Measurements from ENCODE around the gene TGFB2.
"Not testable (repeated sequence)": the region's sequence is repeated elsewhere in the genome, so short reads cannot be mapped to it uniquely, and the experiment has no call there.

The TGFB2 gene

GRCh38 chr1:218312509-218312908 lies 32.6 kb upstream of the TGFB2 start:
- peaks cover 6% of the 10 kb centered on the region for H3K36me3 ChIP-seq (ENCODE audit: control insufficient read depth, insufficient read depth, low read length)
- no peak overlapping the region for H3K4me3 ChIP-seq (ENCODE audit: low read depth, low read length)
- H3K27me3 ChIP-seq (ENCODE audit: control insufficient read depth, insufficient read depth, low read length): no peaks in the 10 kb centered on the region
- H3K9ac ChIP-seq (ENCODE audit: low read depth, low read length): no peak overlapping the region
- H3K9me3 ChIP-seq (ENCODE audit: control insufficient read depth, insufficient read depth, low read length): no peaks in the 10 kb centered on the region
- H3K4me1 ChIP-seq (ENCODE audit: control insufficient read depth, insufficient read depth, low read length): peaks cover 9% of the 10 kb centered on the region

DNA sequence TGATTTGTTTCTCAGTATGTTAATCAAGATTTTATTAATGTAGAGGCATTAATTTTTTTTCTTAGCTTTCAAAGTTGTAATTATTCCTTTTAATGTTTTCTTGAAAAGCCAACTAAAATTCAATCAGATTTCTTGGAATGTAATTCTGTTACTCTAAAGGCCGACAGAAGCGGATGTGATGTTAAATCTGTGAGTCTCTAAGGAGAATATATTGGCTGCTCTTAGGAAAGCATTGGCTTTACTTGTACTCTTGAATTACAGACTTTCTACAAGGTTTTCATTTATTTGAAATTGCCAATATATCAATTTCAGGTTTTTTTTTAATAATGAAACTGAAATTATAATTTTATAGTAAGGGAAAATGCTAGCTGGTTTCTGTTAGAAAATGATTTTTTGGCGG lies 30.8 kb upstream of the TGFB2 start:
- H3K4me1 ChIP-seq (ENCODE audit: control insufficient read depth, insufficient read depth, low read length): peaks cover 9% of the 10 kb centered on the region
- H3K27me3 ChIP-seq (ENCODE audit: control insufficient read depth, insufficient read depth, low read length): no peaks in the 10 kb centered on the region
- H3K9me3 ChIP-seq (ENCODE audit: control insufficient read depth, insufficient read depth, low read length): no peaks in the 10 kb centered on the region
- peaks cover 2% of the 10 kb centered on the region for H3K36me3 ChIP-seq (ENCODE audit: control insufficient read depth, insufficient read depth, low read length)
- no peak overlapping the region for H3K9ac ChIP-seq (ENCODE audit: low read depth, low read length)
- H3K4me3 ChIP-seq (ENCODE audit: low read depth, low read length): no peak overlapping the region

DNA sequence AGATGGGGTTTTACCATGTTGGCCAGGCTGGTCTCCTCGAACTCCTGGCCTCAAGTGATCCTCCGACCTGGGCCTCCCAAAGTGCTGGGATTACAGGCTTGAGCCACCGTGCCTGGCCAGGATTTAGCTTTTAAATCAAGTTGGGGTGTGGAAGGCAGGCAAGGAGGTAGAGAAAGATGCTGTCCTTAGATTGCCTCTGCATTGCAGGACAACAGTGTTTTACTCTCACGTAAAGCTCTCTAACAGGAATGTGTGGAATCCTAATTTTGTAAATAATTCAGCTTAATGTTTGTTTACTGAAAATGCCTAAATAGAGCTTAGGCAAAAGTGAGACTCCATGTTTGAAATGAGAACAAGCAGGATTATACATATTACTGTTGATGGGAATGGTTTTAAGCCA lies 29.5 kb upstream of the TGFB2 start:
- Histone ChIP-seq H3K9me3 (ENCODE audit: control insufficient read depth, insufficient read depth, low read length) (no peaks in the 10 kb centered on the region), H3K4me3 (ENCODE audit: low read depth, low read length) (no peak overlapping the region), H3K27me3 (ENCODE audit: control insufficient read depth, insufficient read depth, low read length) (no peaks in the 10 kb centered on the region), H3K9ac (ENCODE audit: low read depth, low read length) (no peak overlapping the region), H3K36me3 (ENCODE audit: control insufficient read depth, insufficient read depth, low read length) (peaks cover 2% of the 10 kb centered on the region), H3K4me1 (ENCODE audit: control insufficient read depth, insufficient read depth, low read length) (peaks cover 9% of the 10 kb centered on the region)

GRCh38 chr1:218317061-218317460 lies 28.1 kb upstream of the TGFB2 start:
- Histone ChIP-seq H3K9ac (ENCODE audit: low read depth, low read length) (no peak overlapping the region), H3K27me3 (ENCODE audit: control insufficient read depth, insufficient read depth, low read length) (no peaks in the 10 kb centered on the region), H3K9me3 (ENCODE audit: control insufficient read depth, insufficient read depth, low read length) (no peaks in the 10 kb centered on the region), H3K36me3 (ENCODE audit: control insufficient read depth, insufficient read depth, low read length) (no peaks in the 10 kb centered on the region), H3K4me1 (ENCODE audit: control insufficient read depth, insufficient read depth, low read length) (peaks cover 9% of the 10 kb centered on the region), H3K4me3 (ENCODE audit: low read depth, low read length) (no peak overlapping the region)

DNA sequence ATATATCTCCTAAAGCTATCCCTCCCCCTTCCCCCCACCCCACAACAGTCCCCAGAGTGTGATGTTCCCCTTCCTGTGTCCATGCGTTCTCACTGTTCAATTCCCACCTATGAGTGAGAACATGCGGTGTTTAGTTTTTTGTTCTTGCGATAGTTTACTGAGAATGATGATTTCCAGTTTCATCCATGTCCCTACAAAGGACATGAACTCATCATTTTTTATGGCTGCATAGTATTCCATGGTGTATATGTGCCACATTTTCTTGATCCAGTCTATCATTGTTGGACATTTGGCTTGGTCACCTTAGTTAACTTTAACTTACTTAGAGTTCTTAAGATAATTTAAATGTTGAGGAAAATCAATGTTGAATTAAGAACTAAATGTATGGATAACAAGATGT lies 25.0 kb upstream of the TGFB2 start:
- H3K4me1 ChIP-seq (ENCODE audit: control insufficient read depth, insufficient read depth, low read length); H3K9ac ChIP-seq (ENCODE audit: low read depth, low read length); H3K27me3 ChIP-seq (ENCODE audit: control insufficient read depth, insufficient read depth, low read length); H3K9me3 ChIP-seq (ENCODE audit: control insufficient read depth, insufficient read depth, low read length); H3K4me3 ChIP-seq (ENCODE audit: low read depth, low read length): not testable (repeated sequence)
- H3K36me3 ChIP-seq (ENCODE audit: control insufficient read depth, insufficient read depth, low read length): peaks cover 13% of the 10 kb centered on the region

DNA sequence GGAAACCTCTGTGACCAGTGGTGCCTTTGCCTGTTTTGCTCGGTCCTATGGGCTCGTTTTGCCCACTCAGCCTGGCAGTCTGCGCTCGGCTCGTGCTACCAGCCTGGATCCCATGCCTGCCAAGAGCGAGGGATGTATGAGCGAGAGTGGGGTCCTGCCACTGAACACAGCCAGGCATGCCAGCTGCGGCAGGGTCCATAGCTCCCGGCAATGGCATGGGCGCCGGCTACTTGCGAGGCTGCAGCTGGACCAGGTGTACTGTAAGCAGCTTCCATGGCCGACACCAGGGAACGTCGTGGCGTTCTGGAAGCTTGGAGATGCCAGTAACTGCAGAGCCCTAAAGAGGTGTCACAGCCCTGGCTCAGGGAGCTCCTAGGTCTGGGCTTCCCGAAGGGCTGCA lies 22.4 kb upstream of the TGFB2 start:
- peaks cover 13% of the 10 kb centered on the region for H3K36me3 ChIP-seq (ENCODE audit: control insufficient read depth, insufficient read depth, low read length)
- no peaks in the 10 kb centered on the region for H3K9me3 ChIP-seq (ENCODE audit: control insufficient read depth, insufficient read depth, low read length)
- no peak overlapping the region for H3K4me3 ChIP-seq (ENCODE audit: low read depth, low read length)
- H3K27me3 ChIP-seq (ENCODE audit: control insufficient read depth, insufficient read depth, low read length): no peaks in the 10 kb centered on the region
- no peaks in the 10 kb centered on the region for H3K4me1 ChIP-seq (ENCODE audit: control insufficient read depth, insufficient read depth, low read length)
- H3K9ac ChIP-seq (ENCODE audit: low read depth, low read length): no peak overlapping the region

GRCh38 chr1:218323568-218324225 lies 21.4 kb upstream of the TGFB2 start:
- no peaks in the 10 kb centered on the region for H3K27me3 ChIP-seq (ENCODE audit: control insufficient read depth, insufficient read depth, low read length)

GRCh38 chr1:218324226-218324580 lies 20.9 kb upstream of the TGFB2 start:
- H3K27me3 ChIP-seq (ENCODE audit: control insufficient read depth, insufficient read depth, low read length): no peaks in the 10 kb centered on the region
- no peak overlapping the region for H3K4me3 ChIP-seq (ENCODE audit: low read depth, low read length)
- H3K36me3 ChIP-seq (ENCODE audit: control insufficient read depth, insufficient read depth, low read length): peaks cover 13% of the 10 kb centered on the region
- no peak overlapping the region for H3K9ac ChIP-seq (ENCODE audit: low read depth, low read length)
- no peaks in the 10 kb centered on the region for H3K4me1 ChIP-seq (ENCODE audit: control insufficient read depth, insufficient read depth, low read length)
- no peaks in the 10 kb centered on the region for H3K9me3 ChIP-seq (ENCODE audit: control insufficient read depth, insufficient read depth, low read length)

More at GRCh38 chr1:218323568-218324225, 21.4 kb upstream of the TGFB2 start:
- peaks cover 13% of the 10 kb centered on the region for H3K36me3 ChIP-seq (ENCODE audit: control insufficient read depth, insufficient read depth, low read length)
- no peak overlapping the region for H3K4me3 ChIP-seq (ENCODE audit: low read depth, low read length)
- H3K9ac ChIP-seq (ENCODE audit: low read depth, low read length): no peak overlapping the region
- no peaks in the 10 kb centered on the region for H3K9me3 ChIP-seq (ENCODE audit: control insufficient read depth, insufficient read depth, low read length)
- H3K4me1 ChIP-seq (ENCODE audit: control insufficient read depth, insufficient read depth, low read length): no peaks in the 10 kb centered on the region

- H3K9me3 ChIP-seq (ENCODE audit: control insufficient read depth, insufficient read depth, low read length): no peaks in the 10 kb centered on the region
- H3K4me1 ChIP-seq (ENCODE audit: control insufficient read depth, insufficient read depth, low read length): no peaks in the 10 kb centered on the region
- H3K9ac ChIP-seq (ENCODE audit: low read depth, low read length): no peak overlapping the region
- no peaks in the 10 kb centered on the region for H3K27me3 ChIP-seq (ENCODE audit: control insufficient read depth, insufficient read depth, low read length)
- no peak overlapping the region for H3K4me3 ChIP-seq (ENCODE audit: low read depth, low read length)
- H3K36me3 ChIP-seq (ENCODE audit: control insufficient read depth, insufficient read depth, low read length): peaks cover 4% of the 10 kb centered on the region
Observed at GRCh38 chr1:218328769-218329168, 16.4 kb upstream of the TGFB2 start.

DNA sequence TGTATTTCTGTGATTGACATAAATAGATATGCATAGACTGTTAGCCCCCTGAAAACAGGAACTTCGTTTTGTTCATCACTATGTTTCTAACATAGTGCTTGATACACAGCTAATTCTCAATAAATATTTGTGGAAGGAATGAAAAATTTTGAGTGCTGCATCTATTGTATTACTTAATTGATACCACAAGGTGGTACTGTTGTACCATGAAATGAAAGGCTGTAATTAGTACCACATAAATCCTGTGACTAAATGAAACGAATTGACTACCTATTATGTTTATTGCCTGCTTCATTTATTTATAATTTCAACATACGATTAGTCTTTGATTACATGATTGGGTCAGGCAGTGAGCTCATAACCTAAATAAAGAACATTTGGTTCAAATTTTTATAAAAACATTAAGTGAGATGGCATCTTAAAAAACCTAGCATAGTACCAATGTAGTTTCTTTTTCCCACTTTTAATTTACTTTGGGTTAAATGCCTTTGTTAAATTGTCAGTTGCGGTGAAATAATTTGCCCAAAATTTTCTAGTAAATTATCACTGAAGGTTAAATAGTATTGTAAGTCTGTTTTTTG lies 15.0 kb upstream of the TGFB2 start:
- Histone ChIP-seq H3K4me3 (ENCODE audit: low read depth, low read length) (no peak overlapping the region), H3K36me3 (ENCODE audit: control insufficient read depth, insufficient read depth, low read length) (no peaks in the 10 kb centered on the region), H3K4me1 (ENCODE audit: control insufficient read depth, insufficient read depth, low read length) (no peaks in the 10 kb centered on the region), H3K9ac (ENCODE audit: low read depth, low read length) (no peak overlapping the region), H3K9me3 (ENCODE audit: control insufficient read depth, insufficient read depth, low read length) (no peaks in the 10 kb centered on the region), H3K27me3 (ENCODE audit: control insufficient read depth, insufficient read depth, low read length) (no peaks in the 10 kb centered on the region)

- peaks cover 2% of the 10 kb centered on the region for H3K4me1 ChIP-seq (ENCODE audit: control insufficient read depth, insufficient read depth, low read length)
- no peak overlapping the region for H3K4me3 ChIP-seq (ENCODE audit: low read depth, low read length)
- H3K9me3 ChIP-seq (ENCODE audit: control insufficient read depth, insufficient read depth, low read length): no peaks in the 10 kb centered on the region
- H3K9ac ChIP-seq (ENCODE audit: low read depth, low read length): no peak overlapping the region
- no peaks in the 10 kb centered on the region for H3K27me3 ChIP-seq (ENCODE audit: control insufficient read depth, insufficient read depth, low read length)
- H3K36me3 ChIP-seq (ENCODE audit: control insufficient read depth, insufficient read depth, low read length): no peaks in the 10 kb centered on the region
Observed at GRCh38 chr1:218332416-218332815, 12.7 kb upstream of the TGFB2 start.

GRCh38 chr1:218336328-218336727 lies 8.8 kb upstream of the TGFB2 start:
- no peak overlapping the region for H3K9ac ChIP-seq (ENCODE audit: low read depth, low read length)
- H3K9me3 ChIP-seq (ENCODE audit: control insufficient read depth, insufficient read depth, low read length): no peaks in the 10 kb centered on the region
- H3K4me3 ChIP-seq (ENCODE audit: low read depth, low read length): no peak overlapping the region
- no peaks in the 10 kb centered on the region for H3K27me3 ChIP-seq (ENCODE audit: control insufficient read depth, insufficient read depth, low read length)
- H3K36me3 ChIP-seq (ENCODE audit: control insufficient read depth, insufficient read depth, low read length): no peaks in the 10 kb centered on the region
- H3K4me1 ChIP-seq (ENCODE audit: control insufficient read depth, insufficient read depth, low read length): peaks cover 2% of the 10 kb centered on the region
